Activated CD4-positive, alpha-beta T cell treated with anti-CD3 and anti-CD28 coated beads for 36 hours (primary cell): Measurements from ENCODE around the gene MICALL1. TPM values are rescaled to one million over a fixed set of nuclear protein-coding genes. Genes with fewer than 3 reads are reported as not detected.

Experiments used
- ATAC-seq: fragments of 200-7000 bp; cut with Tn5 transposase; one replicate; pipeline ENCODE4 v1.10.0; 2021; ENCODE audit warnings: mild to moderate bottlenecking, moderate library complexity
- CTCF ChIA-PET: fragments of 350-600 bp; sonication (Branson Sonifier 250); formaldehyde crosslinking; loops from one replicate; lab custom pipeline; 2021; ENCODE audit warnings: antibody characterized with exemption; lab: Charles Lee
- POLR2A ChIA-PET: fragments of 350-600 bp; sonication (Branson Sonifier 250); formaldehyde crosslinking; loops from one replicate; lab custom pipeline; 2021; ENCODE audit warnings: antibody characterized with exemption, inconsistent platforms; lab: Charles Lee
- DNase-seq: peaks from one replicate; pipeline ENCODE4 v3.0.0-alpha.2; 2020
- H3K27ac Mint-ChIP-seq: one replicate; pipeline ENCODE4 v1.8.0; 2021; ENCODE audit warnings: mixed read lengths
- H3K27me3 Mint-ChIP-seq: one replicate; pipeline ENCODE4 v1.8.0; 2021; ENCODE audit warnings: mixed read lengths
- H3K36me3 Mint-ChIP-seq: one replicate; pipeline ENCODE4 v1.8.0; 2021; ENCODE audit warnings: low read depth, mixed read lengths
- H3K4me1 Mint-ChIP-seq: one replicate; pipeline ENCODE4 v1.8.0; 2021; ENCODE audit warnings: mixed read lengths
- H3K4me3 Mint-ChIP-seq: one replicate; pipeline ENCODE4 v1.8.0; 2021; ENCODE audit warnings: mild to moderate bottlenecking, moderate library complexity, mixed read lengths
- H3K9me3 Mint-ChIP-seq: one replicate; pipeline ENCODE4 v1.8.0; 2021; ENCODE audit warnings: low read depth, mixed read lengths
- intact Hi-C, 2 experiments: fragments of 100-400 bp; cut with DNase I in 1 of 2; cut with micrococcal nuclease in 1 of 2; formaldehyde crosslinking; loops; one replicate each; pipeline versions ENCODE4 v1.14.2 to v1.15.1; 2022 to 2024; cut with DNase I, micrococcal nuclease
- total RNA-seq, 2 experiments: library from RNA; stranded (reverse); gene quantifications; one replicate each; pipeline ENCODE4 v1.2.3, GENCODE V29; 2021

Gene MICALL1
- total RNA-seq, 2 experiments from 2014 or later: 11.2 to 11.8 TPM

- peaks cover 5% of the 10 kb centered on the region for H3K36me3 Mint-ChIP-seq
- ChIA-PET CTCF (interaction anchor here (0.6 kb wide), 1 partner anchor 276 kb away, joined by 3 read pairs; no protein-coding TSS in a partner anchor), POLR2A (no interaction called here)
- ATAC-seq: no peak
- no peak for DNase-seq
- no peaks in the 10 kb centered on the region for H3K27me3 Mint-ChIP-seq
- no peaks in the 10 kb centered on the region for H3K9me3 Mint-ChIP-seq
- H3K27ac Mint-ChIP-seq: no peak overlapping the region
- intact Hi-C loops: no loop called here
- H3K4me1 Mint-ChIP-seq: peaks cover 5% of the 10 kb centered on the region
- H3K4me3 Mint-ChIP-seq: no peak overlapping the region
Measured at GRCh38 chr22:37922191-37922590, 16.1 kb downstream of the MICALL1 start.

- intact Hi-C loops: no loop called here
- DNase-seq (no peak), ATAC-seq (no peak)
- Mint-ChIP-seq H3K9me3 (no peaks in the 10 kb centered on the region), H3K4me1 (peaks cover 5% of the 10 kb centered on the region), H3K27me3 (no peaks in the 10 kb centered on the region), H3K36me3 (peaks cover 8% of the 10 kb centered on the region), H3K4me3 (no peak overlapping the region), H3K27ac (no peak overlapping the region)
- POLR2A ChIA-PET: no interaction called here
- CTCF ChIA-PET: interaction anchor here (0.8 kb wide), 1 partner anchor 19 kb away, joined by 3 read pairs; no protein-coding TSS in a partner anchor
Measured at GRCh38 chr22:37923927-37924326, 17.8 kb downstream of the MICALL1 start.

DNA sequence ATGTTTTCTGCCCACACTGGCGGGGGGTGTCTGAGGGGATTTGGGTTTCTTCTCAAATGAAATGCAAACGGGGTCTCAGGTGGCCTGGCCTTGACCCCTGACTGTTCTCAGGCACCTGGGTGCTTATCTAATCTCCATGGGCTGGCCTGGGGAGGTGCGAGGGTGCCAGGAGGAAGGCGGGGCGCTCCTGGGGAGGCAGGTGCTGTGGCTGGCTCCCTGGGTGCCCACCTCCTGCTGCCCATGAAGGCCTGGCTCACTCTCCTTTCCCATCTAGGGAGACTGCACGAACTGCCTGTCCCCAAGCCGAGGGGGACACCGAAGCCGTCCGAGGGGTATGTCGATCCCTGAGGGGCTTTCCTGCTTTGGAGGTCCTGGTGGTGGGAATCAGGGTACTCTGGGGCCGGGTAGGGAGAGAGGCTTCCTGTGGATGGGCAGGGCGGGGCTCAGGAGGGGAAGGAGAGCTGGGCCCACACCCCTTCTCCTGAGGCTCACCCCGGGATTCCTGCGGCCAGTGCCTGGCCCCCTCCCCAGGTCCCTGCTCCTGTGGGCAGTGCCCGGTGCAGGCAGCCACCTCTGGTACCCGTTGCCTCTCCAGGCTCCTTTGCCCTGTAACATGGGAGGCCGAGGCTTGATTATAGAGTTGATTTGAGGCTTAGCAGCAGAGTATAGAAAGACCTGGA, 18.4 kb downstream of the MICALL1 start:
- Mint-ChIP-seq H3K4me1 (peaks cover 5% of the 10 kb centered on the region), H3K9me3 (no peaks in the 10 kb centered on the region), H3K36me3 (peaks cover 8% of the 10 kb centered on the region), H3K27me3 (no peaks in the 10 kb centered on the region), H3K27ac (no peak overlapping the region), H3K4me3 (no peak overlapping the region)
- ATAC-seq (no peak), DNase-seq (no peak)
- intact Hi-C loops: loop anchor here in 1 of 2 experiments (5.0 kb wide), 1 partner anchor 913 kb away; no protein-coding TSS in a partner anchor
- ChIA-PET CTCF (interaction anchor here (0.8 to 1.5 kb wide), 2 partner anchors 19 to 29 kb away, joined by 3 read pairs; partner anchors contain the start of genes C22orf23 and POLR2F), POLR2A (no interaction called here)

GRCh38 chr22:37925330-37925729, 19.2 kb downstream of the MICALL1 start:
- no peaks in the 10 kb centered on the region for H3K9me3 Mint-ChIP-seq
- DNase-seq (no peak), ATAC-seq (no peak)
- intact Hi-C loops: loop anchor here in 1 of 2 experiments (5.0 kb wide), 1 partner anchor 912 kb away; no protein-coding TSS in a partner anchor
- ChIA-PET POLR2A (no interaction called here), CTCF (interaction anchor here (1.5 kb wide), 1 partner anchor 29 kb away, joined by 3 read pairs; the partner anchor contains the start of genes C22orf23 and POLR2F)
- no peak overlapping the region for H3K27ac Mint-ChIP-seq
- H3K36me3 Mint-ChIP-seq: peaks cover 5% of the 10 kb centered on the region
- no peaks in the 10 kb centered on the region for H3K27me3 Mint-ChIP-seq
- H3K4me3 Mint-ChIP-seq: no peak overlapping the region
- H3K4me1 Mint-ChIP-seq: peaks cover under 1% of the 10 kb centered on the region

DNA sequence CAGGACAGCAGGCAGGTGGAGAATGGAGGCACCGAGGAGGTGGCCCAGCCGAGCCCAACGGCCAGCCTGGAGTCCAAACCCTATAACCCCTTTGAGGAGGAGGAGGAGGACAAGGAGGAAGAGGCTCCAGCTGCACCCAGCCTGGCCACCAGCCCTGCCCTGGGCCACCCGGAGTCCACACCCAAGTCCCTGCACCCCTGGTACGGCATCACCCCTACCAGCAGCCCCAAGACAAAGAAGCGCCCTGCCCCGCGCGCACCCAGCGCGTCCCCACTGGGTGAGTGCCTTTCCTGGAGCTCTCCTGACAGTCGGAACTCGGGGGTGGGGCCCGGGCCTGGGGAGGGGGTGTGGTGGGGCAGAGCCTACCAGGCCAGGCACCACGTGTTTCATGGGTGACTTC, 19.7 kb downstream of the MICALL1 start:
- no peak overlapping the region for H3K4me3 Mint-ChIP-seq
- POLR2A ChIA-PET: no interaction called here
- H3K4me1 Mint-ChIP-seq: no peaks in the 10 kb centered on the region
- CTCF ChIA-PET: interaction anchor here (1.5 kb wide), 1 partner anchor 28 kb away, joined by 3 read pairs; the partner anchor contains the start of genes C22orf23 and POLR2F
- DNase-seq: no peak
- no peak for ATAC-seq
- no peak overlapping the region for H3K27ac Mint-ChIP-seq
- intact Hi-C loops: loop anchor here in 1 of 2 experiments (5.0 kb wide), 1 partner anchor 912 kb away; no protein-coding TSS in a partner anchor
- H3K27me3 Mint-ChIP-seq: no peaks in the 10 kb centered on the region
- no peaks in the 10 kb centered on the region for H3K9me3 Mint-ChIP-seq
- peaks cover 5% of the 10 kb centered on the region for H3K36me3 Mint-ChIP-seq

- H3K4me1 Mint-ChIP-seq: no peaks in the 10 kb centered on the region
- intact Hi-C loops: loop anchor here in 1 of 2 experiments (5.0 kb wide), 1 partner anchor 911 kb away; no protein-coding TSS in a partner anchor
- CTCF ChIA-PET: interaction anchor here (0.6 kb wide), 1 partner anchor 134 kb away, joined by 3 read pairs; no protein-coding TSS in a partner anchor
- ATAC-seq (no peak), DNase-seq (no peak)
- no peaks in the 10 kb centered on the region for H3K9me3 Mint-ChIP-seq
- no peak overlapping the region for H3K27ac Mint-ChIP-seq
- no peaks in the 10 kb centered on the region for H3K27me3 Mint-ChIP-seq
- POLR2A ChIA-PET: no interaction called here
- H3K4me3 Mint-ChIP-seq: no peak overlapping the region
- peaks cover 5% of the 10 kb centered on the region for H3K36me3 Mint-ChIP-seq
Measured at GRCh38 chr22:37926358-37926757, 20.3 kb downstream of the MICALL1 start.

GRCh38 chr22:37926771-37927636, 20.9 kb downstream of the MICALL1 start:
- ATAC-seq: no peak
- Mint-ChIP-seq H3K36me3 (peaks cover 3% of the 10 kb centered on the region), H3K27me3 (no peaks in the 10 kb centered on the region), H3K27ac (no peak overlapping the region), H3K4me1 (no peaks in the 10 kb centered on the region), H3K4me3 (no peak overlapping the region), H3K9me3 (no peaks in the 10 kb centered on the region)
- intact Hi-C loops: loop anchor here in 1 of 2 experiments (5.0 kb wide), 1 partner anchor 910 kb away; no protein-coding TSS in a partner anchor
- POLR2A ChIA-PET: no interaction called here
- DNase-seq: no peak
- CTCF ChIA-PET: interaction anchor here (0.6 to 1.1 kb wide), 2 partner anchors 16 to 133 kb away, joined by 3 read pairs; no protein-coding TSS in a partner anchor

- DNase-seq (no peak), ATAC-seq (no peak)
- POLR2A ChIA-PET: no interaction called here
- H3K36me3 Mint-ChIP-seq: peaks cover 3% of the 10 kb centered on the region
- no peak overlapping the region for H3K4me3 Mint-ChIP-seq
- intact Hi-C loops: loop anchor here in 1 of 2 experiments (5.0 kb wide), 1 partner anchor 910 kb away; no protein-coding TSS in a partner anchor
- no peaks in the 10 kb centered on the region for H3K4me1 Mint-ChIP-seq
- CTCF ChIA-PET: interaction anchor here (1.1 kb wide), 1 partner anchor 16 kb away, joined by 3 read pairs; no protein-coding TSS in a partner anchor
- no peaks in the 10 kb centered on the region for H3K9me3 Mint-ChIP-seq
- H3K27ac Mint-ChIP-seq: no peak overlapping the region
- H3K27me3 Mint-ChIP-seq: no peaks in the 10 kb centered on the region
Measured at GRCh38 chr22:37927637-37927936, 21.5 kb downstream of the MICALL1 start.

DNA sequence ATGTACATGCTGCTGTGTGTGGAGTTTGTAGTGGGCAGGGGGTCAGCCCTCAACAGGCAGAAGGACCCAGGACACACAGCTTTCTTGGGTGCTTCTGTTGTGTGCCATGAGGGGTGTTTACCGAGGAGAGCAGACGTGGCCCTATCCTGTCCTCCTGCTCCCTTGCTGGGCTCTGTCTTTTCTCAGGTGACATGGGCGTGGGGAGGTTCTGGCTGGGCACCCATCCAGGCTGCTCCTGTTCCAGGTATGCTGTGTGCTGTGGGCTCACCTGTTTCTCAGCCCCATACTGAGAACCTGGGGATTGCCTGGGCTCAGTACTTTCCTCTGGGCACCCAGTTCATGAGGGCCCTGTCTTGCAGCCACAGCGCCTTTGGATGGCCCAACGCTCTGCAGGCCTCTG, 23.3 kb downstream of the MICALL1 start:
- peaks cover 3% of the 10 kb centered on the region for H3K36me3 Mint-ChIP-seq
- no peaks in the 10 kb centered on the region for H3K9me3 Mint-ChIP-seq
- ATAC-seq (no peak), DNase-seq (no peak)
- CTCF ChIA-PET: interaction anchor here (0.5 kb wide), 1 partner anchor 322 kb away, joined by 4 read pairs; no protein-coding TSS in a partner anchor
- intact Hi-C loops: loop anchor here in 1 of 2 experiments (5.0 kb wide), 1 partner anchor 908 kb away; no protein-coding TSS in a partner anchor
- POLR2A ChIA-PET: no interaction called here
- H3K27me3 Mint-ChIP-seq: no peaks in the 10 kb centered on the region
- H3K4me3 Mint-ChIP-seq: no peak overlapping the region
- H3K4me1 Mint-ChIP-seq: peaks cover 11% of the 10 kb centered on the region
- no peak overlapping the region for H3K27ac Mint-ChIP-seq

DNA sequence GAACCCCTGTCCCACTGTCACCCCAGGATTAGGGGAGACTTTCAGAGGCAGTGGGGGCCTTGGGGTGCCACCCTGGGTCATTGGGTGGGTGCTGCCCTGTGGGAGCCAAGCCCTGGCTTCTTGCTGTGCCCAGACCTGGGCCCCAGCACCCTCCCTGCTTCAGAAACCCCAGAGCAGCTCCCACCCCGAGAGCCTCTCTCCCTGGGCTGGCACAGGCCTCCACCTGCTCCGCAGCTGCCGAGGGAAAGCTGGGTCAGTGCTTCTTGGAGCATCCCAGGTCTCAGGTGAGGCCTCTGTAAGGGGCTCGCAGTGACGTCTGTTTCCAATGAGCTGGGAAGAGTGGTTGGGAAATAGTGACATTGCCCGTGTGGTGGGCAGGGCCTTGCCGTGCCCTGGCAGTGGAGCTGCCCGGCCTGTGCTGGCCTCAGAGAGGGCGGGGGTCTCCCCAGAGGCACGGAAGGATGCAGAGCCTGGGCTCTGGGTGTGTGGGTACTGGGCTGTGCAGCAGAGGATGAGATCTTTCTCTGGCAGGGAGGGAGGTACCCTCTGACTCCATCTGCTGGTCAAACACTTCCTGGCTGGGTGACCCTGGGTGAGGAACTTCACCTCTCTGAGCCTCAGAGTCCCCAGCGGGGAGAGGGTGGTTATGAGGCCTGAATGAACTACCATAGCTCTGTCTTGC, 24.3 kb downstream of the MICALL1 start:
- Mint-ChIP-seq H3K4me3 (no peak overlapping the region), H3K27me3 (no peaks in the 10 kb centered on the region), H3K9me3 (no peaks in the 10 kb centered on the region), H3K36me3 (peaks cover 3% of the 10 kb centered on the region), H3K27ac (no peak overlapping the region), H3K4me1 (peaks cover 11% of the 10 kb centered on the region)
- POLR2A ChIA-PET: no interaction called here
- DNase-seq: peak; percentile 36
- CTCF ChIA-PET: interaction anchor here (0.7 to 4.7 kb wide), 3 partner anchors 11 to 112 kb away, joined by 3 to 20 read pairs (median 4); no protein-coding TSS in a partner anchor
- ATAC-seq: no peak
- intact Hi-C loops: loop anchor here in 1 of 2 experiments (10.0 kb wide), 1 partner anchor 64 kb away; no protein-coding TSS in a partner anchor
